Endodermal cell (in vitro differentiated cells): Measurements from ENCODE around the gene SERPINA3. TPM values are rescaled to one million over a fixed set of nuclear protein-coding genes. Genes with fewer than 3 reads are reported as not detected.

ENCODE experiments used
- DNase-seq: peaks from one replicate; pipeline ENCODE4 v3.0.0-alpha.2; 2017
- H3K27ac ChIP-seq: 2 replicates; pipeline ENCODE4 v1.5.1; 2013; ENCODE audit warnings: mild to moderate bottlenecking, low read depth, low read length, moderate library complexity
- H3K27me3 ChIP-seq: 2 replicates; pipeline ENCODE4 v1.6.1; 2013; ENCODE audit warnings: mild to moderate bottlenecking, low read length, moderate library complexity; ENCODE audit not compliant: insufficient read depth, control insufficient read depth, poor library complexity, severe bottlenecking
- H3K36me3 ChIP-seq: 2 replicates; pipeline ENCODE4 v1.7.0; 2013; ENCODE audit warnings: mild to moderate bottlenecking, low read length, moderate library complexity; ENCODE audit not compliant: control insufficient read depth, insufficient read depth
- H3K4me1 ChIP-seq: one replicate; pipeline ENCODE4 v1.7.0; 2013; ENCODE audit warnings: low read length; ENCODE audit not compliant: control insufficient read depth, insufficient read depth
- H3K4me3 ChIP-seq: 2 replicates; pipeline ENCODE4 v1.5.1; 2013; ENCODE audit warnings: mild to moderate bottlenecking, low read length, moderate library complexity
- H3K9ac ChIP-seq: 2 replicates; pipeline ENCODE4 v1.6.1; 2013; ENCODE audit warnings: mild to moderate bottlenecking, low read length, moderate library complexity; ENCODE audit not compliant: poor library complexity, severe bottlenecking; ENCODE audit errors: extremely low read depth
- H3K9me3 ChIP-seq: 2 replicates; pipeline ENCODE4 v1.6.1; 2013; ENCODE audit warnings: mild to moderate bottlenecking, low read length, moderate library complexity; ENCODE audit not compliant: control insufficient read depth
- H3K27ac Mint-ChIP-seq: 2 replicates; pipeline ENCODE4 v1.8.0; 2020; ENCODE audit warnings: mixed read lengths
- H3K27me3 Mint-ChIP-seq: 2 replicates; pipeline ENCODE4 v1.8.0; 2021; ENCODE audit warnings: mild to moderate bottlenecking, mixed read lengths; ENCODE audit not compliant: insufficient read depth
- H3K36me3 Mint-ChIP-seq: 2 replicates; pipeline ENCODE4 v1.8.0; 2020; ENCODE audit warnings: low read depth, mixed read lengths
- H3K4me1 Mint-ChIP-seq: 2 replicates; pipeline ENCODE4 v1.8.0; 2020; ENCODE audit warnings: mixed read lengths
- H3K4me3 Mint-ChIP-seq: 2 replicates; pipeline ENCODE4 v1.8.0; 2020; ENCODE audit warnings: mild to moderate bottlenecking, moderate library complexity, mixed read lengths
- H3K9me3 Mint-ChIP-seq: 2 replicates; pipeline ENCODE4 v1.8.0; 2020; ENCODE audit warnings: mild to moderate bottlenecking, mixed read lengths
- WGBS, 2 experiments: methylation state at CpG; one replicate each; pipeline versions ENCODE4 v1.1.5 to v1.1.7; 2013; ENCODE audit warnings: missing lambda C conversion rate in 2 of 2, mixed read lengths in 1 of 2; ENCODE audit not compliant: insufficient coverage in 1 of 2, insufficient read length in 1 of 2; 5-methylcytosine and 5-hydroxymethylcytosine counted together
- long read RNA-seq, 4 experiments: library from polyadenylated mRNA in 2 of 4; library from RNA in 1 of 4; library from capped mRNA in 1 of 4; stranded (forward) in 3 of 4; unstranded in 1 of 4; transcript quantifications; one replicate each; pipeline ENCODE4 v2.0.0, GENCODE V29; 2020 to 2021; ENCODE audit warnings: inconsistent platforms in 1 of 4
- polyA plus RNA-seq, 2 experiments: library from polyadenylated mRNA; stranded (reverse); fragments of 50-300 nt; gene quantifications; one replicate each; pipeline ENCODE4 v1.2.3, GENCODE V29; 2013
- total RNA-seq, 2 donors: library from RNA; stranded (reverse); fragmentation: NEBNext Ultra II Directional in 1 of 2; extraction: Animal tissue kit (Norgen Biotek cat#: 25700) in 1 of 2; gene quantifications; 2 replicates in 1 of 2; 3 replicates in 1 of 2; pipeline ENCODE4 v1.2.1, GENCODE V29; 2021
- TF ChIP-seq, protein P1 (sequence below): fragments of 200-600 bp; sonication (generic); conservative IDR thresholded peaks from 2 replicates; pipeline ENCODE4 v1.5.0; 2021; ENCODE audit warnings: antibody characterized with exemption, mild to moderate bottlenecking

Gene SERPINA3
- under 1 TPM in 1 of 2 donors, not detected in 1; 0.27 TPM for total RNA-seq
- polyA plus RNA-seq (2013, experiment 1 of 2): 0.18 TPM
- polyA plus RNA-seq (2013, experiment 2 of 2): 0.21 TPM
- long read RNA-seq, experiment 1: 0 reads
- long read RNA-seq, experiment 2: 0 reads
- long read RNA-seq, experiment 3: 0 reads
- long read RNA-seq, experiment 4: 0 reads

DNA sequence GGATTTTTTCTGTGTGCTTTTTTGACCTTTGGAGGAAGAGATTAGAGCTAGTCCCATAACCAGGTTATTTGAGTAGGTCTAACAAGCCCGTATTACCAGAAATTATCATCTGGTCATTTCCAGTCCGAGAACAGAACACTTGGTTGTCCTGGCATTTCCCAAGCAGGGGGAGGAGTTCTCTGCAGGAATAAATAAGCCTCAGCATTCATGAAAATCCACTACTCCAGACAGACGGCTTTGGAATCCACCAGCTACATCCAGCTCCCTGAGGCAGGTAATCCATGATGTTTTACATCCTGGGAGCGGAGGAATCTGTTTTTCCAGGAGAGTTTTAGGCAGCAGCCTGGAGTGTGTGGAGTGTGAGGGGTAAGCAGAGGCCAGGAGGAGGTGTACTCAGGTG lies at the start of gene SERPINA3:
Gene SERPINA3, plus strand, starts transcription at position 218 of the 400 bp plus-strand sequence. CDS start 2,051 bp downstream, outside the sequence.
- Mint-ChIP-seq H3K27me3 (peaks cover 4% of the 10 kb centered on the region), H3K4me1 (peaks cover 7% of the 10 kb centered on the region), H3K4me3 (no peak within 1 kb of the TSS), H3K36me3 (no peaks in the 10 kb centered on the region), H3K9me3 (peaks cover 8% of the 10 kb centered on the region), H3K27ac (no peak within 1 kb of the TSS)
- WGBS, 2 experiments: 87% methylated on average over 3 to 4 of the region's 4 CpGs
- Histone ChIP-seq H3K36me3 (no peaks in the 10 kb centered on the region), H3K27ac (no peak within 1 kb of the TSS), H3K9me3 (peaks cover 4% of the 10 kb centered on the region), H3K4me1 (no peaks in the 10 kb centered on the region), H3K9ac (no peak within 1 kb of the TSS), H3K27me3 (no peaks in the 10 kb centered on the region), H3K4me3 (no peak within 1 kb of the TSS)
- DNase-seq: no peak
- TF ChIP-seq, protein P1, sequence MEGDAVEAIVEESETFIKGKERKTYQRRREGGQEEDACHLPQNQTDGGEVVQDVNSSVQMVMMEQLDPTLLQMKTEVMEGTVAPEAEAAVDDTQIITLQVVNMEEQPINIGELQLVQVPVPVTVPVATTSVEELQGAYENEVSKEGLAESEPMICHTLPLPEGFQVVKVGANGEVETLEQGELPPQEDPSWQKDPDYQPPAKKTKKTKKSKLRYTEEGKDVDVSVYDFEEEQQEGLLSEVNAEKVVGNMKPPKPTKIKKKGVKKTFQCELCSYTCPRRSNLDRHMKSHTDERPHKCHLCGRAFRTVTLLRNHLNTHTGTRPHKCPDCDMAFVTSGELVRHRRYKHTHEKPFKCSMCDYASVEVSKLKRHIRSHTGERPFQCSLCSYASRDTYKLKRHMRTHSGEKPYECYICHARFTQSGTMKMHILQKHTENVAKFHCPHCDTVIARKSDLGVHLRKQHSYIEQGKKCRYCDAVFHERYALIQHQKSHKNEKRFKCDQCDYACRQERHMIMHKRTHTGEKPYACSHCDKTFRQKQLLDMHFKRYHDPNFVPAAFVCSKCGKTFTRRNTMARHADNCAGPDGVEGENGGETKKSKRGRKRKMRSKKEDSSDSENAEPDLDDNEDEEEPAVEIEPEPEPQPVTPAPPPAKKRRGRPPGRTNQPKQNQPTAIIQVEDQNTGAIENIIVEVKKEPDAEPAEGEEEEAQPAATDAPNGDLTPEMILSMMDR: no peak

DNA sequence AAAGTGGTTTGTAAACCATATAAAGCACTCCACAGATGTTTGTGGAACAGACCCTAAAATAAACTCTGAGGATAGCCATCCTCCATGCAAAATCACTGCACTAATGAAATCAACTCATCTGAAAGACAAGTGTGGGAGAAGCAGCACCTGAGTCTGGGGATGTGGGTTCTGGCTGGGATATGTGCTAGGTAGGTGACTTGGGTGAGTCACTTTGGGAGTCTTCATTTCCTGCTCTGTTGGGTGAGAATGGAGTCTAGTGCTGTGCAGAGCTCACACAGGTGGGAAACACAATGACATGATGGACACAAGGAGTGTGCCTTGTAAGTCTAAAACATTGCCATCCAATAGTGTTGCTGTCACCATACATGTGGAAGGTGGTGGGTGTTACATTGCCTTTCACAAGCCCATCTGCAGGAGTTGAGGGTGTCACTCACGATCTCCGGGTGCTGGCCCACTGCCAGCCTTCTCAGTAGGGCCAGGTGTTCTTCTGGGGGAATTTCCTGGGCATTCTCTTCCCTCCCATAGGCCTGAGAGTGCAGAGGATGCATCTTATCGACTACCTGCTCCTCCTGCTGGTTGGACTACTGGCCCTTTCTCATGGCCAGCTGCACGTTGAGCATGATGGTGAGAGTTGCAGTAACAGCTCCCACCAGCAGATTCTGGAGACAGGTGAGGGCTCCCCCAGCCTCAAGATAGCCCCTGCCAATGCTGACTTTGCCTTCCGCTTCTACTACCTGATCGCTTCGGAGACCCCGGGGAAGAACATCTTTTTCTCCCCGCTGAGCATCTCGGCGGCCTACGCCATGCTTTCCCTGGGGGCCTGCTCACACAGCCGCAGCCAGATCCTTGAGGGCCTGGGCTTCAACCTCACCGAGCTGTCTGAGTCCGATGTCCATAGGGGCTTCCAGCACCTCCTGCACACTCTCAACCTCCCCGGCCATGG lies 49.0 kb upstream of the SERPINA3 start:
- Mint-ChIP-seq H3K27me3 (peaks cover 5% of the 10 kb centered on the region), H3K9me3 (no peaks in the 10 kb centered on the region), H3K4me1 (peaks cover 7% of the 10 kb centered on the region), H3K4me3 (no peak overlapping the region), H3K36me3 (no peaks in the 10 kb centered on the region), H3K27ac (no peak overlapping the region)
- Histone ChIP-seq H3K4me3 (no peak overlapping the region), H3K4me1 (no peaks in the 10 kb centered on the region), H3K9me3 (no peaks in the 10 kb centered on the region), H3K9ac (no peak overlapping the region), H3K27ac (no peak overlapping the region), H3K36me3 (no peaks in the 10 kb centered on the region), H3K27me3 (peaks cover 15% of the 10 kb centered on the region)
- TF ChIP-seq, protein P1: peak; percentile 12
- DNase-seq: no peak
- 92 to 99% methylated on average over 13 to 16 of the region's 16 CpGs for WGBS, 2 experiments

DNA sequence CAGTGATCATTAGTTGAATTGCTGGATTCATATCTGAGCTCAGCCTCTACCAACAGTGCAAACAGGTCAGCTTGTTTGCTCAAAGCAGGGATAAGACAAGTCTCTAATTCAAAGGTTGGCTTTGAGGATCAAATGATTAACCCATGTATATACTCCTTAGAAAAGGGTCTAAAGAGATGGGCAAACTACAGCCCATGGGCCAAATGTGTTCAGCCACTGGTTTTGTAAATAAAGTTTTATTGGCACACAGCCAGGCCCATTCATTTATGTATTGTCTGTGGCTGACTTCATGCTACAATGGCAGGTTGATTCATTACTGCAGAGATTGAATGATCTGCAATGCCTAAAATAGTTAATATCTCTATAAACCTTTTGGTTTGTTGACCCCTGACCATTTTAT lies 47.8 kb upstream of the SERPINA3 start:
- no peak overlapping the region for H3K4me3 ChIP-seq
- no peaks in the 10 kb centered on the region for H3K36me3 Mint-ChIP-seq
- no peaks in the 10 kb centered on the region for H3K9me3 ChIP-seq
- no peak for DNase-seq
- H3K27me3 Mint-ChIP-seq: peaks cover 7% of the 10 kb centered on the region
- H3K4me1 ChIP-seq: no peaks in the 10 kb centered on the region
- H3K4me3 Mint-ChIP-seq: no peak overlapping the region
- H3K27me3 ChIP-seq: peaks cover 16% of the 10 kb centered on the region
- no peak overlapping the region for H3K9ac ChIP-seq
- no peaks in the 10 kb centered on the region for H3K36me3 ChIP-seq
- H3K27ac ChIP-seq: no peak overlapping the region
- TF ChIP-seq, protein P1: no peak
- H3K4me1 Mint-ChIP-seq: peaks cover 7% of the 10 kb centered on the region
- H3K9me3 Mint-ChIP-seq: no peaks in the 10 kb centered on the region
- H3K27ac Mint-ChIP-seq: no peak overlapping the region
